Testis (tissue), 3 donors: ENCODE data around the gene PGD. TPM values are rescaled to one million over a fixed set of nuclear protein-coding genes. Genes with fewer than 3 reads are reported as not detected.

Experiments
- DNase-seq: peaks from one replicate; pipeline ENCODE4 v3.0.0-alpha.2; 2019
- H3K27ac ChIP-seq, 2 donors: fragments of 200-600 bp; sonication (generic); one replicate each; pipeline ENCODE4 v1.5.1; 2019
- H3K27me3 ChIP-seq: fragments of 200-600 bp; sonication (generic); one replicate; pipeline ENCODE4 v1.5.1; 2019
- H3K36me3 ChIP-seq: fragments of 200-600 bp; sonication (generic); one replicate; pipeline ENCODE4 v1.5.1; 2017; ENCODE audit warnings: low read depth; ENCODE audit errors: missing control alignments
- H3K4me1 ChIP-seq: fragments of 200-600 bp; sonication (generic); one replicate; pipeline ENCODE4 v1.5.1; 2019
- H3K4me3 ChIP-seq, 2 donors: fragments of 200-600 bp; sonication (generic); one replicate each; pipeline ENCODE4 v1.5.1; 2017 to 2019
- H3K9me3 ChIP-seq: fragments of 200-600 bp; sonication (generic); one replicate; pipeline ENCODE4 v1.5.1; 2017
- CTCF ChIP-seq, 3 experiments: fragments of 450-650 bp in 2 of 3; fragments of 200-600 bp in 1 of 3; sonication (generic) in 1 of 3; IDR thresholded peaks; one replicate each; pipeline ENCODE4 v1.5.1; 2016 to 2019; ENCODE audit warnings: antibody characterized with exemption in 3 of 3, mild to moderate bottlenecking in 2 of 3, moderate library complexity in 1 of 3
- POLR2A ChIP-seq: fragments of 450-650 bp; IDR thresholded peaks from one replicate; pipeline ENCODE4 v1.6.1; 2017; ENCODE audit warnings: antibody characterized with exemption, mild to moderate bottlenecking, moderate library complexity
- WGBS, 2 donors: methylation state at CpG; one replicate each; pipeline ENCODE4 v1.1.5; 2018; 5-methylcytosine and 5-hydroxymethylcytosine counted together
- intact Hi-C: fragments of 100-400 bp; cut with DNase I; formaldehyde crosslinking; loops from one replicate; pipeline ENCODE4 v1.15.1; 2023; ENCODE audit warnings: low total_unique reads
- polyA plus RNA-seq: library from polyadenylated mRNA; stranded (reverse); fragments of 350-450 nt; fragmentation: Illumina TruSeq; extraction: RNeasy Lipid Tissue Mini Kit (QIAGEN cat#74804); gene quantifications from one replicate; pipeline ENCODE4 v1.2.3, GENCODE V29; 2014; ENCODE audit warnings: low read depth, low replicate concordance; ENCODE audit not compliant: insufficient read depth
- total RNA-seq, 2 donors: library from RNA; depleted of rRNA; stranded (reverse); fragments of >200 nt; gene quantifications; one replicate each; pipeline ENCODE4 v1.2.3, GENCODE V29; 2016

PGD gene
- total and polyA plus RNA-seq, 3 donors from 2014 or later, result 208 to 241 (median 209) TPM

GRCh38 chr1:10433790-10434189 lies 34.9 kb downstream of the PGD start:
- intact Hi-C loops, result no loop called here
- WGBS, 2 donors, result 77 to 78% methylated on average over 11 of the region's 11 CpGs
- H3K27ac ChIP-seq, result no peak overlapping the region
- TF ChIP-seq POLR2A, result no peak
- TF ChIP-seq CTCF (IDR thresholded peaks at IDR 0.05), result no peak
- H3K27me3 ChIP-seq, result no peaks in the 10 kb centered on the region
- H3K36me3 ChIP-seq, result no peaks in the 10 kb centered on the region
- no peak overlapping the region for H3K4me3 ChIP-seq
- H3K4me1 ChIP-seq, result peaks cover 35% of the 10 kb centered on the region
- no peak for DNase-seq
- H3K9me3 ChIP-seq, result no peaks in the 10 kb centered on the region

GRCh38 chr1:10434590-10434989 lies 35.7 kb downstream of the PGD start:
- Histone ChIP-seq H3K4me3 (no peak overlapping the region), H3K9me3 (no peaks in the 10 kb centered on the region), H3K36me3 (no peaks in the 10 kb centered on the region), H3K4me1 (peaks cover 34% of the 10 kb centered on the region), H3K27ac (no peak overlapping the region), H3K27me3 (no peaks in the 10 kb centered on the region)
- intact Hi-C loops, result no loop called here
- WGBS, 2 donors, result 64 to 80% methylated on average over 5 of the region's 5 CpGs
- no peak for DNase-seq
- TF ChIP-seq CTCF (IDR thresholded peaks at IDR 0.05), result no peak
- TF ChIP-seq POLR2A, result no peak

GRCh38 chr1:10437052-10437451 lies 38.2 kb downstream of the PGD start:
- Histone ChIP-seq H3K36me3 (no peaks in the 10 kb centered on the region), H3K4me3 (no peak overlapping the region), H3K9me3 (no peaks in the 10 kb centered on the region), H3K4me1 (peaks cover 24% of the 10 kb centered on the region), H3K27ac (peak overlapping the region; percentile 15 to 26), H3K27me3 (no peaks in the 10 kb centered on the region)
- intact Hi-C loops, result no loop called here
- 47 to 56% methylated on average over 1 of the region's 1 CpG for WGBS, 2 donors
- DNase-seq, result peak; percentile 88
- TF ChIP-seq POLR2A, result no peak
- no peak for TF ChIP-seq CTCF (IDR thresholded peaks at IDR 0.05)

- TF ChIP-seq CTCF (IDR thresholded peaks at IDR 0.05) (no peak), POLR2A (no peak)
- no peaks in the 10 kb centered on the region for H3K36me3 ChIP-seq
- 68 to 82% methylated on average over 7 of the region's 7 CpGs for WGBS, 2 donors
- no peak overlapping the region for H3K4me3 ChIP-seq
- DNase-seq, result no peak
- H3K27ac ChIP-seq, result peak overlapping the region in 1 of 2 donors; percentile 41
- no peaks in the 10 kb centered on the region for H3K9me3 ChIP-seq
- peaks cover 24% of the 10 kb centered on the region for H3K4me1 ChIP-seq
- H3K27me3 ChIP-seq, result no peaks in the 10 kb centered on the region
- intact Hi-C loops, result no loop called here
Observed at GRCh38 chr1:10438677-10439163, 39.9 kb downstream of the PGD start.

- H3K27me3 ChIP-seq, result no peaks in the 10 kb centered on the region
- 93 to 97% methylated on average over 2 of the region's 2 CpGs for WGBS, 2 donors
- H3K27ac ChIP-seq, result no peak overlapping the region
- H3K4me3 ChIP-seq, result no peak overlapping the region
- no peaks in the 10 kb centered on the region for H3K36me3 ChIP-seq
- no peaks in the 10 kb centered on the region for H3K9me3 ChIP-seq
- H3K4me1 ChIP-seq, result peaks cover 18% of the 10 kb centered on the region
- intact Hi-C loops, result no loop called here
- TF ChIP-seq CTCF (IDR thresholded peaks at IDR 0.05), result no peak
- TF ChIP-seq POLR2A, result no peak
- DNase-seq, result no peak
Observed at GRCh38 chr1:10440305-10440704, 41.4 kb downstream of the PGD start.
